Esophagus muscularis mucosa (tissue), 3 donors: ENCODE measurements around the gene TAL1.

ENCODE experiments used
- POLR2A ChIP-seq: fragments of 450-650 bp; IDR thresholded peaks from one replicate; pipeline ENCODE4 v1.6.1; 2017; ENCODE audit warnings: antibody characterized with exemption, moderate library complexity, mild to moderate bottlenecking, low read depth
- TF ChIP-seq, protein P1 (sequence below), 3 experiments: fragments of 200-600 bp in 2 of 3; fragments of 450-650 bp in 1 of 3; sonication (generic) in 2 of 3; IDR thresholded peaks; one replicate each; pipeline ENCODE4 v1.5.1; 2017 to 2019; ENCODE audit warnings: antibody characterized with exemption in 3 of 3, mild to moderate bottlenecking in 2 of 3, moderate library complexity in 1 of 3

DNA sequence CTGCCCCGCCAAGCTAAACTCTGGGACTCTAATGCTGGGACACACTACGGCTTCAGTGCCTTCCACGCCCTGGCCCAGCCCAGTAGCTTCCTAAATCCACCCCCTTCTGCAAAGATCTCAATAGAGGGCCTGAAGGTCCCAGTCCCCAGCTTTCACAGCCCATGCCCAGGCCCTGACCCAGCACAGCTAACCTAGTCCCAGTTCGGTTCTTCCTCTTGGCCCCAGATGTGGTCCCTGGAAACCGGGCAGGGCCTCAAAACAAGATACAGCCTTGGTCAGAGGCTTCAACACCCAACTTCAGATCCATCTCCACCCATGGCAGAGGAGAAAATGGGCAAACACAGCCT lies 41.5 kb downstream of the TAL1 start:
- TF ChIP-seq POLR2A = no peak
- TF ChIP-seq, protein P1, sequence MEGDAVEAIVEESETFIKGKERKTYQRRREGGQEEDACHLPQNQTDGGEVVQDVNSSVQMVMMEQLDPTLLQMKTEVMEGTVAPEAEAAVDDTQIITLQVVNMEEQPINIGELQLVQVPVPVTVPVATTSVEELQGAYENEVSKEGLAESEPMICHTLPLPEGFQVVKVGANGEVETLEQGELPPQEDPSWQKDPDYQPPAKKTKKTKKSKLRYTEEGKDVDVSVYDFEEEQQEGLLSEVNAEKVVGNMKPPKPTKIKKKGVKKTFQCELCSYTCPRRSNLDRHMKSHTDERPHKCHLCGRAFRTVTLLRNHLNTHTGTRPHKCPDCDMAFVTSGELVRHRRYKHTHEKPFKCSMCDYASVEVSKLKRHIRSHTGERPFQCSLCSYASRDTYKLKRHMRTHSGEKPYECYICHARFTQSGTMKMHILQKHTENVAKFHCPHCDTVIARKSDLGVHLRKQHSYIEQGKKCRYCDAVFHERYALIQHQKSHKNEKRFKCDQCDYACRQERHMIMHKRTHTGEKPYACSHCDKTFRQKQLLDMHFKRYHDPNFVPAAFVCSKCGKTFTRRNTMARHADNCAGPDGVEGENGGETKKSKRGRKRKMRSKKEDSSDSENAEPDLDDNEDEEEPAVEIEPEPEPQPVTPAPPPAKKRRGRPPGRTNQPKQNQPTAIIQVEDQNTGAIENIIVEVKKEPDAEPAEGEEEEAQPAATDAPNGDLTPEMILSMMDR (IDR thresholded peaks at IDR 0.05) = no peak
